ENCODE results near the gene CCDC106.

The CCDC106 gene

GRCh38 chr19:55599842-55600661 lies 48.0 kb upstream of the CCDC106 start, which contains the start of gene ZNF524:
Gene ZNF524 (plus strand): TSS chr19:55600288. CDS start chr19:55602113, 1,825 bp downstream.
- Histone ChIP-seq H3K4me1 (ENCODE audit: insufficient read depth, low read length, poor library complexity, severe bottlenecking) (peaks cover 30% of the 10 kb centered on the region), H3K9me2 (replicated peaks; ENCODE audit: low read depth, low read length) (no peaks in the 10 kb centered on the region), H3K4me2 (ENCODE audit: low read depth, low read length, poor library complexity, severe bottlenecking) (peak within 1 kb of the TSS; percentile 95), H3K9ac (ENCODE audit: low read depth, low read length, poor library complexity, severe bottlenecking) (peak within 1 kb of the TSS; percentile 97), H3K27me3 (ENCODE audit: insufficient read depth, low read length, poor library complexity, severe bottlenecking) (no peaks in the 10 kb centered on the region), H3K9me3 (ENCODE audit: insufficient read depth, low read depth, low read length) (no peaks in the 10 kb centered on the region), H3K4me3 (ENCODE audit: low read length, poor library complexity, severe bottlenecking) (peak within 1 kb of the TSS; percentile 74), H4K20me1 (ENCODE audit: insufficient read depth, low read length, poor library complexity, severe bottlenecking) (peaks cover 6% of the 10 kb centered on the region), H2AFZ (ENCODE audit: low read length) (peak within 1 kb of the TSS; percentile 78), H3F3A (ENCODE audit: low read depth) (peaks cover 4% of the 10 kb centered on the region), H3K36me3 (ENCODE audit: insufficient read depth, low read length) (no peaks in the 10 kb centered on the region), H3K79me2 (ENCODE audit: insufficient read depth, low read length) (peaks cover 26% of the 10 kb centered on the region)
- TF ChIP-seq, protein P1, sequence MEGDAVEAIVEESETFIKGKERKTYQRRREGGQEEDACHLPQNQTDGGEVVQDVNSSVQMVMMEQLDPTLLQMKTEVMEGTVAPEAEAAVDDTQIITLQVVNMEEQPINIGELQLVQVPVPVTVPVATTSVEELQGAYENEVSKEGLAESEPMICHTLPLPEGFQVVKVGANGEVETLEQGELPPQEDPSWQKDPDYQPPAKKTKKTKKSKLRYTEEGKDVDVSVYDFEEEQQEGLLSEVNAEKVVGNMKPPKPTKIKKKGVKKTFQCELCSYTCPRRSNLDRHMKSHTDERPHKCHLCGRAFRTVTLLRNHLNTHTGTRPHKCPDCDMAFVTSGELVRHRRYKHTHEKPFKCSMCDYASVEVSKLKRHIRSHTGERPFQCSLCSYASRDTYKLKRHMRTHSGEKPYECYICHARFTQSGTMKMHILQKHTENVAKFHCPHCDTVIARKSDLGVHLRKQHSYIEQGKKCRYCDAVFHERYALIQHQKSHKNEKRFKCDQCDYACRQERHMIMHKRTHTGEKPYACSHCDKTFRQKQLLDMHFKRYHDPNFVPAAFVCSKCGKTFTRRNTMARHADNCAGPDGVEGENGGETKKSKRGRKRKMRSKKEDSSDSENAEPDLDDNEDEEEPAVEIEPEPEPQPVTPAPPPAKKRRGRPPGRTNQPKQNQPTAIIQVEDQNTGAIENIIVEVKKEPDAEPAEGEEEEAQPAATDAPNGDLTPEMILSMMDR (conservative IDR thresholded peaks at IDR 0.05; ENCODE audit: low read length) = no peak
- no peak for TF ChIP-seq EZH2phosphoT487 (IDR thresholded peaks at IDR 0.05; ENCODE audit: borderline replicate concordance)

GRCh38 chr19:55600662-55601028 lies 47.4 kb upstream of the CCDC106 start:
- peaks cover 30% of the 10 kb centered on the region for H3K4me1 ChIP-seq (ENCODE audit: insufficient read depth, low read length, poor library complexity, severe bottlenecking)
- peak overlapping the region; percentile 97 for H3K9ac ChIP-seq (ENCODE audit: low read depth, low read length, poor library complexity, severe bottlenecking)
- H3K36me3 ChIP-seq (ENCODE audit: insufficient read depth, low read length) = no peaks in the 10 kb centered on the region
- no peaks in the 10 kb centered on the region for H3K9me2 ChIP-seq (replicated peaks; ENCODE audit: low read depth, low read length)
- H3K79me2 ChIP-seq (ENCODE audit: insufficient read depth, low read length) = peaks cover 26% of the 10 kb centered on the region
- peak overlapping the region; percentile 95 for H3K4me2 ChIP-seq (ENCODE audit: low read depth, low read length, poor library complexity, severe bottlenecking)
- peaks cover 7% of the 10 kb centered on the region for H4K20me1 ChIP-seq (ENCODE audit: insufficient read depth, low read length, poor library complexity, severe bottlenecking)
- H3K27me3 ChIP-seq (ENCODE audit: insufficient read depth, low read length, poor library complexity, severe bottlenecking) = no peaks in the 10 kb centered on the region
- H3K4me3 ChIP-seq (ENCODE audit: low read length, poor library complexity, severe bottlenecking) = peak overlapping the region; percentile 74
- H3K9me3 ChIP-seq (ENCODE audit: insufficient read depth, low read depth, low read length) = no peaks in the 10 kb centered on the region
- no peak for TF ChIP-seq EZH2phosphoT487 (IDR thresholded peaks at IDR 0.05; ENCODE audit: borderline replicate concordance)
- TF ChIP-seq, protein P1 (conservative IDR thresholded peaks at IDR 0.05; ENCODE audit: low read length) = no peak
- H2AFZ ChIP-seq (ENCODE audit: low read length) = peak overlapping the region; percentile 56; the same call in 1 of the 2 replicates
- H3F3A ChIP-seq (ENCODE audit: low read depth) = peaks cover 6% of the 10 kb centered on the region

DNA sequence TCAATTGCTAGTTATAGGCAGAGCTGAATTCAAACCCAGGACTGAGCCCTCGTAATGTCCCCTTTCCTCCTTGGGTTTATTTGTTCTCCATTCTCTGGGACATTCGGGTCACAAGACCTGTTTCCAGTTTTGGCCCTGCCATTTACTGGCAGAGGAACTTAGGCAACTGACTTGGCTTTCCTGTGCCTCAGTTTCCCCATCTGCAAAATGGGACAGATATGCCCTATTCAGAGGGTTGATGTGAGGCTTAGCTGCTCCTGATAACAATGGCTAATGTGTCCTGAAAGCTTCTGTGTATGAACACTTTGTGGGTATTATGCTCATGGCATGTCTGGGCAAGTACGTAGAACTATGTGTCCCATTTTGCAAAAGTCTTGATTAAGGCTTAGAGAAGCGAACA lies 46.9 kb upstream of the CCDC106 start:
- peaks cover 11% of the 10 kb centered on the region for H4K20me1 ChIP-seq (ENCODE audit: insufficient read depth, low read length, poor library complexity, severe bottlenecking)
- no peak overlapping the region for H2AFZ ChIP-seq (ENCODE audit: low read length)
- no peaks in the 10 kb centered on the region for H3K9me3 ChIP-seq (ENCODE audit: insufficient read depth, low read depth, low read length)
- H3K27me3 ChIP-seq (ENCODE audit: insufficient read depth, low read length, poor library complexity, severe bottlenecking) = no peaks in the 10 kb centered on the region
- H3K79me2 ChIP-seq (ENCODE audit: insufficient read depth, low read length) = peaks cover 30% of the 10 kb centered on the region
- peaks cover 30% of the 10 kb centered on the region for H3K4me1 ChIP-seq (ENCODE audit: insufficient read depth, low read length, poor library complexity, severe bottlenecking)
- peak overlapping the region; percentile 95 for H3K4me2 ChIP-seq (ENCODE audit: low read depth, low read length, poor library complexity, severe bottlenecking)
- peak overlapping the region; percentile 97 for H3K9ac ChIP-seq (ENCODE audit: low read depth, low read length, poor library complexity, severe bottlenecking)
- TF ChIP-seq EZH2phosphoT487 (IDR thresholded peaks at IDR 0.05; ENCODE audit: borderline replicate concordance) = no peak
- TF ChIP-seq, protein P1 (conservative IDR thresholded peaks at IDR 0.05; ENCODE audit: low read length) = no peak
- no peaks in the 10 kb centered on the region for H3K9me2 ChIP-seq (replicated peaks; ENCODE audit: low read depth, low read length)
- peak overlapping the region; percentile 74 for H3K4me3 ChIP-seq (ENCODE audit: low read length, poor library complexity, severe bottlenecking)
- H3K36me3 ChIP-seq (ENCODE audit: insufficient read depth, low read length) = no peaks in the 10 kb centered on the region
- H3F3A ChIP-seq (ENCODE audit: low read depth) = peaks cover 10% of the 10 kb centered on the region

All from Loucy (cell line).